CD4-positive, alpha-beta T cell treated with Interleukin-4 for 4 hours (primary cell): ENCODE data around the gene NTSR1.

Experiments used
- DNase-seq: peaks from one replicate; pipeline ENCODE4 v3.0.0-alpha.2; 2020

Gene NTSR1

DNA sequence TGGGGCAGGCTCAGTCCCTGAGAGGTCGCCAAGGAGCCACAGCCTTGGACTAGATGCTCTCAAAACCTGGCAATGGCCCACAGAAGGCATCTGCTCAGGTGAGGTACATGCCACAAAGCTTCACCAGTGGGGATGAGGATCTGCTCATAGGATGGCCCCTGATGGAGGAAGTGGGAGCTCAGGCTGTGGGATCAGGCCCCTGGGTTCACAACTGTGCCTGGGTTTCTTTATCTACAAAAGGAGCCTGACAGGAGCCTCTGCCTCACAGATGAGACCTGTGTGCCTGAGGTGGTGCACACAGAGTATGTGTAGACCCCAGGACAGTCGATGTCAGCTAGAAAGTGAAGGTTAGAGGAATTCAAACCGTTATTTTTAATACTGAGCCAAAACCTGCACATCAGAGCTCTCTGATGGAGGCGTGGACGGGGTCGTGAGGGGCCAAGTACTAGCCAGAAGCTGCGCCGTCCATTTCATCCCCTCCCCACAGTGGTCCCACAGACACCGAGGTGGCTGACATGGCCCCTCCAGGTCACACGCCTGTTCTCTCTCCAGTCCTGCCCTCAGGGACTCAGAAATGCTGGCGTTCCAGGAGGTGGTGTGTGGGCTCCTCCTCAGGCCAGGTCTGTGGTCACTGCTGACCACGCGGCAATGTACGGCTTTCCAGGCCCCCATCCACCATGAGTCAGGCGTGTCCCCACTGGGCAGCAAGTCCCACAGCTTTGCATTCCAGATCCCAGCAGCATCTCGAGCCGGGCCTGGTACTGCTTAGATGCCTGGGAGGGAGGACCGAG lies 33.3 kb downstream of the NTSR1 start:
- no peak for DNase-seq

DNA sequence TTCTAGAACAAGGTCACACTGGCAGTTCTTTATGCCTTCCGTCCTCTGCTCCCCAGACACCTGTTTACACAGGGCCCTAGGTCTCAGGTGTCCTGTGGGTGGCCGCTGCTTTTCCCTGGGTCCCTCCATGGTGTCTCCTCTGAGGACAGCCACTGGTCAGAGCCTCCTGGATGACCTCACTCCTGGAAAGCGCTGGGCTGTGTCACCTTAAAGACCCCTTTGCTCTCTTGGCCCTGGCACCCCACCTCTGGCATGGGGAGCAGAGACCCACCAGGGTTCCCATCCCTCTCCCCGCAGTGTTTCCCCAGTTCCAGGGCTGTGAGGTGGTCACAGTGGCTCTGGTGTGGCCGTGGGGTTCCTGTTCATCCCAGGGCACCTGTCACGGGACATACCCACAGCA lies 33.9 kb downstream of the NTSR1 start:
- DNase-seq: no peak

DNA sequence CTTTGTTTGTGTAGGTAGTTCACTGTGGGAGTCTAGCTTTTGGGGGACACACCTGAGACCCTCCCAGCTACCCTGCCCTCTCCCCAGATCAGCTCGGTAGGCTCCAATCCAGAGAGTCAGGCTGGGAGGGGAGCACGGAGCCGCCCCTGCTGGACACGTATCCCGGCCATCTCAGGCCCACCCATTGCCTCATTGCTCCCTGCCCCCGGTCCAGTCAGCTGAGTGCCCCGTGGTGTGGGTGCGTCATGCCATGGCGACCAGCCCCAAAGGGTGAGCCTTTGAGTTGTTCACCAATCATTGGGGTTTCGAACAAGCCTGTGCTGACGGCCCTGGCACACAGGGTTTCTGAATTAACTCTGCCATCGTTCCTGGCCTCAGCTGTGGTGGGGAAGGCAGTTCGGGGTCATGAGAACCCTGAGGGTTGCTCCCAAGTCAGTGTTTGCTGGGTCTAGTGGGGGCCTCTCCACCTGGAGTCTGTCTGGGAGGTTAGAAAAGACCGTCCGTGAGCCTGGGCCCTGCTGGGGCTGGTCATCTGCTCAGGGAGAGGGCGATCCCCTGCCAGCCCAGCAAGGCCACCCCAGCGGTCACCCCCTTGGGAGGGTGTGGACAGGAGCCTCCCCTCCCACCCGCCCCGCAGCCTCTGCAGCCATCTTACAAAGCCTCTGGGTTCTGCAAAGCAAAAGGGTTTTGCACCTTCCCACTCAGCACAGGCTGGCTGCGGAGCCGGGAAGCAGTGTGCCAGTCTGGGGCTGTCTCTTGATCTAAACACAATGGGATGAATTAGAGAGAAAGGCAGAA lies 34.5 kb downstream of the NTSR1 start:
- no peak for DNase-seq

DNA sequence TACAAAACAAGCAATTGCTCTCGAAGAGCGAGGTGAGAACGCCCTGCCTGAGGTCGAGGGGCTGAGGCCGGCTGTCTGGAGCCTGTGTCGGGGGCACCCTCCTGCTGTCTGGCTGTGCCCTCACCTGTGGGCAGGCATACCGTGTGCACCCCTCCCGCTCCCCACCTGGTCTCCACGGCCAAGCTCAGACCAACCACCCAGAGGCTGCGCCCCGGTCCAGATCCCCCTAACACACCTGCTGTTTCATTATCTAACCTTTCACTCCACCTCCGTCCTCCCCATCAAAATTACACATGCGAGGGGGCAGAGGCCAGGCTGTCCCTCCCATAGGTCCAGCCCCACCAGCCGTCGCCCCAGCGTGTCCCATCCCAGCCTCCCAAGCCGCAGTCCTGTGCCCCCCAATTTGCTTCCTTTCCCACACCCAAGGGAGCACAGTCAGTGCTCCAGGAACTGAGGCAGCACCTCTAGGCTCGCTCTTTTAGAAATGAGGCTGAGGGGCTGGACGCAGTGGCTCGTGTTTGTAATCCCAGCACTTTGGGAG lies 35.2 kb downstream of the NTSR1 start:
- DNase-seq: no peak

DNA sequence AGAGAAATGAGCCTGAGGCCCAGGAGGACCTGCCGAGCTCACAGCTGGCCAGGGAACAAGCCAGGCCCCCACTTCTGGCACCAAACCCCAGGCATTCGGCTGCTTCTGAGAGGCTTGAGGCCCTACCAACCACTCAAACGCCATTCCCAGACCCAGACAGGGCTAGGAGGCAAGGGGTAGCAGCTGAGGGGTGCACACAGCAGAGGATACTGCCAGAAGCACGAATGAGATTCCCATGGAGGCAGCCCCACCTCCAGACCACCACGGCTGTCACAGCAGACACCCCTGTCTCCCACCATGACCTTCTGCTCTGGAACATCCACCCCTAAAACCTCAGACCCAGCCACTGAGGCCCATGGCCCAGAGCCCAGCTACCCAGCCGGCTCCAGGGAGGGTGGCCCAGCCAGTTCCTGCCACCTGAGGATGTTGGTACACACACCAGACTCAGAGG lies 36.1 kb downstream of the NTSR1 start:
- DNase-seq: no peak

DNA sequence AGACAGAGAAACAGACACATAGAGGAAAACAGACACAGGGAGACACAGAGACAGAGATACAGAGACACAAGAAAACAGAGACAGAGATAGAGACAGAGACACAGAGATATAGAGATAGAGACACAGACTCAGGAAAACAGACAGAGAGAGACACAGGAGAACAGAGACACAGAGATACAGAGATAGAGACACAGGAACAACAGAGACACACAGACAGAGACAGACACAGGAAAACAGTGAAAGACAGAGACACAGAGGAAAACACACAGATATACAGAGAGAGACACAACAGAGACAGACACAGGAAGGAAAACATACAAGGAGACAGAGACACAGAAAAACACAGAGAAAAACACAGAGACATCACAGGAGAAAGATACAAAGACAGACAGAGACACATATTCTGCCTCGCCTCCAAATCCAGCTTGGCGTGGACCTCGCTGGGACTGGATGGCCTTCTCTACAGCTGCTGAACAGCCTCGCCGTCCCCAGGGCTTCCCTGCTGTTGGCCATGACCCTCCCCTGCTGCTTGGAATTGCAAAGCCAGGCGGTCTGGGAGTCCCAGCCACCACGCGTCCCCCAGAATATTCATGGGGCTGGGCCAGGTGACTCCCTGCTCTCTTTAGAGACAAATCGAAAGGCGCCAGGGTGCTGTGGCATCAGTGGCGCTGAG lies 36.8 kb downstream of the NTSR1 start:
- no peak for DNase-seq

DNA sequence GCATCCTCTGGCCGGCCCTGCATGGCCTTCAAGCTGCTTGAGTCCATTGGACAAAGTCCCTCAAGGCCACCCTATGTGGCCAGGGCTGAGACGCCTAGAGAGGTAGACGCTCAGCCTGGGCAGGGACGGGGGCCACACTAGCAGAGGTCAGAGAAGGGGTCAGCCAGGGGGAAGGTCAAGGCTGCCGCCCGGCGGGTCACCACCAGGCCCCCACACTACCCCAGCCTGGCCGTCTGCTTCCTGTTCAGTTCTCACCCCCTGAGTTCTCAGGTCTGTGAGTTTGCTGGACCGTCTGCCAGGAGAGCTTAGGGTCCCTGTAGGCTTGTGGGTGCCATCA lies 37.3 kb downstream of the NTSR1 start:
- DNase-seq: no peak

DNA sequence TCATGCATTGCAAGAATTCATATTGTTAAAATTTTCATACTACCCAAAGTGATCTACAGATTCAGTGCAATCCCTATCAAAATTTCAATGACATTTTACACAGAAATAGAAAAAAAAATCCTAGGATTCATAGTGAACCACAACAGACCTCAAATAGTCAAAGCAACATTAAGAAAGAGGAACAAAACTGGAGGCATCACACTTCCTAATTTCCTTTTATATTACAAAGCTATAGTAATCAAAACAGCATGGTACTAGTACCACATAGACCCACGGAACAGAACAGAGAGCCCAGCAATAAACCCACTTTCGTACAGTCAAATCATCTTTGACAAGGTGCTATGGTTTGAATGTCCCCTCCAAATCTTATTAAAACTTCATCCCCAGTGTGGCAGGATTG lies 39.7 kb downstream of the NTSR1 start:
- DNase-seq: no peak

DNA sequence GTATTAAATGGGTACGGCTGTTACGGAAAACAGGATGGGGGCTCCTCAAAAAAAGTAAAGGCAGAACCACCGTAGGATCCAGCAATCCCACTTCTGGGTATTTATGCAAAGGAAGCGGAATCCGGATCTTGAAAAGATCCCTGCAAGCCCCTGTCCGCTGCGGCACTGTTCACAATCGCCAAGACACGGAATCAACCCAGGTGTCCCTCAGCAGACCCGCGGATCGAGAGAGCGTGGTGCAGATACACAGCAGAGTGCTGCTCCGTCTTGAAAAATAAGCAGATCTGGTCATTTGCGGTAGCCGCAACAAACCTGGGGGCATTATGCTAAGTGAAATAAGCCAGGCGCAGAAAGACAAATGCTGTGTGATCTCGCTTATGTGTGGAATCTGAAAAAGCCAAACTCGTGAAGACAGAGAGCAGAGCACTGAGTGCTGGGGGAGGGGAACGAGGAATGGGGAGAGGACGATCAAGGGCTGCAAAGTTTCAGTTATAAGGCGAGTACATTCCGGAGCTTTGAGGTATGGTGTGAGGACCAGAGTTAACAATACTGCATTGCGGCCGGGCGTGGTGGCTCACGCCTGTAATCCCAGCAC lies 41.3 kb downstream of the NTSR1 start:
- no peak for DNase-seq

DNA sequence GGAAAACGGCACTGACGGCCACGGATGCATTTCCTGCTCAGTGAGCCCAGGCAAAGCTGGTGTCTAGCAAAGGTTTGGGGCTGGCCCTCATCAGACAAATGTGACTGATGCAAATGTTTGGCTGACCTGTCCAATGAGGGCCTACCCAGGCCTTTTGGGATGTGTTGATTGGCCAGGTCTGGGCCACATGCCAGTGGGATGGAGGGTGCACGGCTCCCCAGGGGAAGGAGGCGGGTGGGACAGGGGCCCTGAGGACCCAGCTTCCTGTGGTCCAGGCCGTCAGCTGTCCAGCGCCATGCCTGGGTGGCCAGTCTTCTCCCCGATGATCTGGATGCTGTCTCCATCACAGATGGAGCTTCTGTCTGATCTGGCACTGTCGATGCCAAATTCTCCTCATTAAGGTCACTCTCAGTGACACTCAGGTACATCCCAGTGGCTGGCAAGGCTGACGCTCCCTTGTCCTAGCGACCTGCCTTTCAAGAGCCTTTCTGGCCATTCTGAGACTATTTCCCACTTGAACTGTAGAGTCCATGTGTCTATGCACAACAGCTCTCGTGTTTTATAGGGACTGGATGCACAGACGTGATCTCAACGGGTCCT lies 43.0 kb downstream of the NTSR1 start:
- no peak for DNase-seq

DNA sequence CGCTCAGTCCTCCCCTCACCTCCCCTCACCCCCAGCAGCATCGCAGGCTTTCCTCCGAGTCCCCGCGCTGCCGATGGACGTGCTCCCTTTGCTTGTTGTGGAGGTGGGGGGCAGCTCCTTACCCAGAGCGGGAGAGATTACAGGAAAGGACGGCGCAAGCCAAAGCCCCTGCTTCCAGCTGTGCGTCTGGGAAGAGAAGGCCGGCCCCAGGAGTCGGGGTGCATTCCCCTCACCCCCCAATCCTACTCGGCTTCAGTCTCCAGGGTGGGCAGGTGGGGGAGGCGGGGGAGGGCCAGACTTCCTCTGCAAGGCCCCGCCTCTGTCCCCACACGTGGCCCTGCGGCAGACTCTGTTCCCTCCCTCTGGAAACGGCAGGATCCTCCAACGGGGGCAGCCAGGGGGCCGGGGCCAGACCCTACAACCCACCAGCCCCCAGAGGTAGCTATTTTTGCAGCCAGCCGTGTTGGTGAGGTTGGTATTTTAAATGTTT lies 43.6 kb downstream of the NTSR1 start:
- DNase-seq: no peak

DNA sequence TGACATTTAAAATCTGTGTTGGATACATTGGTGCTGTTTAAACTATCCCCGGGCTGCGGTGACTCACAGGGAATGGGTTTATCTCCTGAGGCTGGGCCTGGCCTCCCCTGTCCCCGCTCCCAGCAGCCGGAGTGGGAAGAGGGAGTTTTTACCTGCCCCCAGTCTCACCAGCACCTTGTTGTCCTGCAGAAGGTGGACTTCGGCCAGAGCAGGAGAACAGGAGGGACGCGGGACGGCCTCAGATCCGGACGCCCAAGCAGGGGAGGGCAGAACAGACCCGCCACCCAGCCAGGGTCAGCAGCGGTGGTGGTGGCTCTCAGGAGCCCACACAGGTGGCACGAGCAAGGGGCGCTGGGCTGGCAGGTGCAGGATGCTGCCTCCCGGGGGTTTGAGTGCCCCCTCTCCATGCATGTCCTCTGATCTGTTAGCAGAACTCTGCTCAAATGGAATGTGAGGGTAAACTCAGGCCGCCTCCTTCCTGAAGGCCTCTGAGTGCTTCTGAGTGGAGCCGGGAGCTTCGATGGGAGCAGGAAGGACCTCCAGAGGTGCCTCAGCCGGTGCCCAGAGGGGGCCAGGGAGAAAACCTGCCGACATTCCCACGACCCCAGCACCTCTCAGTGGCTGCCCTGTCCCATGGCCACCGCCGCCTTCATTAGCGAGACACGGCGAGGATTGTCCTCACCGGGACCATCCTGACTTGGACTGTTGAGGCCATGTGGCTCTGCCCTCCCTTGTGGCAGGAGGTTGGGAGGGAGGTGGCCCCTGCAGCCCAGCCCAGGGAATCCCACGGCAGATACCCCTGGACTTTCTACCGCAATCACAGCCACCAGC lies 44.2 kb downstream of the NTSR1 start:
- DNase-seq: no peak

DNA sequence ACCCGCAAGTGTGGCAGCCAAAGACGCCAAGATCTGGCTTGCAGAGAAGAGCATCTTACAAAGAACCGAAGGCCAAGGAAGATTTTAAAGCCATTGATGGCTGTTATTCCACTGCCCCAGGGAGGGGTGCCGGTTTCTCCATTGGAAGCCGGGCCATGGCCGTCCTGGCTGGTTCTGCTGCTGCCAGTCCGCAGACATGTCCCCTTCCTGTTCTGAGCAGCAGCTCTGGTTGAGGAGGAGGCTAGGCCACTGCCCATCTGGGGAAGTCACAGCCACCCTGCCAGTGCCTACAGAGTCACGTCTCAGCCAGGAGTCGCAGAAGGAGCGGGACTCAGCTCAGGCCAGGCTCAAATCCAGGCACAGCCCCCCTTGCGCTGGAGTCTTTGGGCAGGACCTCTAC lies 45.0 kb downstream of the NTSR1 start:
- no peak for DNase-seq

DNA sequence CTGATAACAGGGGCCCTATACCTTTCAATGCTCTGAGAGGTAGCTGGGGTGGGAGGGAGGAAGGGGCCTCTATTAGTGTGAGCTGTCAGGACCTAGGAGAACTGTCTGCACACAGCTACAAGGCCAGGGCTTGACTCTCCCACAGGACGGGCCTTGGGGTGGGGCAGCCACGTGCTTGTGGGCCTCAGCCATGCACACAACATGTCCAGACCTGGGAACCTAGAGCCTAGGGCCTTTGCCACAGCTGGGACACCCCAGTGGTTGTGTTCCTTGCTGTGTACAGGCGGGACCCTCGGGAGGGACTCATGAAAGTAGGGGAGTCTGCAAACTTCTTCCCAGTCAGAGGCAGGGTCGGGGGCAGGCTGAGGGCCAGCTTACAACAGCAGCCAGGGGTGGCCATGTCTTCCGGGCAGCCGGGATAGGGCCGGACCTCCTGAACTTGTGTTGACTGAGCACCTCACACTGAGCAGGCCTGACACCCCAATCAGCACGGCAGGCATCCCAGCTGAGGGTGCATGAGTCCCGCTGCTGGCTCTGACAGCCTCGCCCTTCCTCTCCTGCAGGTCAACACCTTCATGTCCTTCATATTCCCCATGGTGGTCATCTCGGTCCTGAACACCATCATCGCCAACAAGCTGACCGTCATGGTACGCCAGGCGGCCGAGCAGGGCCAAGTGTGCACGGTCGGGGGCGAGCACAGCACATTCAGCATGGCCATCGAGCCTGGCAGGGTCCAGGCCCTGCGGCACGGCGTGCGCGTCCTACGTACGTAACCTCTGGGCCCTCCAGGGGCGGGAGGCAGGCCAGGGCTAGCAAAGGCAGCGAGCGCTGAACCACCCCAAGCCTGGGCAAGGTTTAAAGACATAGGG lies 45.7 kb downstream of the NTSR1 start:
- no peak for DNase-seq

DNA sequence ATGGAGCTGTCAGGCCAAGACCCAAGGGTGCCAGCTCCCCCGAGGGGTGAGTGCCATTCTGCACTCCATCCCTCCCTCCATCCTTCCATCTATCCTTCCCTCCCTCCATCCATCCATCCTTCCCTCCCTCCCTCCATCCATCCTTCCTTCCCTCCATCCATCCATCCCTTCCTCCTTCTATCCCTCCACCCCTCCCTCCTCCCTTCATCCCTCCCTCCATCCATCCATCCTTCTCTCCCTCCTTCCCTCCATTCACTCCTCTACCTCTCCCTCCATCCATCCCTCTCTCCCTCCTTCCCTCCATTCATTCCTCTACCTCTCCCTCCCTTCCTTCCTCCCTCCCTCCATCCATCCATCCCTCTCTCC lies 46.3 kb downstream of the NTSR1 start:
- DNase-seq: no peak

DNA sequence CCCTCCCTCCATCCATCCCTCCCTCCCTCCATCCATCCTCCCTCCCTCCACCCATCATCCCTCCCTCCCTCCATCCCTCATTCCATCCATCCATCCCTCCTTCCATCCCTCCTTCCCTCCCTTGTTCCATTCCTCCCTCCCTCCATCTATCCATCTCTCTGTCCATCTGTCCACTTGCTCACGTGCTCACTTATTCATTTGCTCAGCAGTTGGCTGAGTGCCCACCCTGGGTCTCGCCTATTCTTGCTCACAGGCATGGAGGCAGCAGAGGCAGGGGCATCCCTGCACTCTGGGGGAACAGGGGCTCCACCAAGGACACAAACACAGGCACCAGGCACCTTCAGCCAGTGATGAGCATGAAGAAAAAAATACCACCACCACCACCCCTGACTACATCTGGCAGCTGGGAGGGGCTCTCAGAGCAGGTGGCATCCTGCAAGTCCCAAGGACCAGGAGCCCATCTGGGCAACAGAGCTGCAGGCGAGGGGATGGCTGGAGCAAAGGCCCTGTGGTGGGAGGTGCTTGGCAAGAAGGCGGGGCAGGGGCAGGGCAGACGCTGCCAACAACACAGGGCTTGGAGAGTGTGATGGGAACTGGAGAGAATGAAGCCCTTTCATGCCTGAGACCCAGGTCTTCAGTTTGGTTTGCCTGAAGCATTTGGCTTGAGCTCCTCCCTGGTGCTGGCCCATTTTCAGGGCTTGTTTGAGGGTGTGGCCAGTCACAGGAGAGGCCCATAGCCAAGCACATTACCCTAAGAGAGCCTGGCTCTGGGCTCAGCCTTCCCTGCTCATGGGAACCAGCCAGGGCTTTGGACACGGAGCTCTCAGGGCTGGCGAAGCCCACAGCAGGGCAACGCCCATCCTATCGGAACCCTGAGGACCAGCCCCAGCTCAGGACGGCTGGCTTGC lies 47.4 kb downstream of the NTSR1 start:
- DNase-seq: no peak

DNA sequence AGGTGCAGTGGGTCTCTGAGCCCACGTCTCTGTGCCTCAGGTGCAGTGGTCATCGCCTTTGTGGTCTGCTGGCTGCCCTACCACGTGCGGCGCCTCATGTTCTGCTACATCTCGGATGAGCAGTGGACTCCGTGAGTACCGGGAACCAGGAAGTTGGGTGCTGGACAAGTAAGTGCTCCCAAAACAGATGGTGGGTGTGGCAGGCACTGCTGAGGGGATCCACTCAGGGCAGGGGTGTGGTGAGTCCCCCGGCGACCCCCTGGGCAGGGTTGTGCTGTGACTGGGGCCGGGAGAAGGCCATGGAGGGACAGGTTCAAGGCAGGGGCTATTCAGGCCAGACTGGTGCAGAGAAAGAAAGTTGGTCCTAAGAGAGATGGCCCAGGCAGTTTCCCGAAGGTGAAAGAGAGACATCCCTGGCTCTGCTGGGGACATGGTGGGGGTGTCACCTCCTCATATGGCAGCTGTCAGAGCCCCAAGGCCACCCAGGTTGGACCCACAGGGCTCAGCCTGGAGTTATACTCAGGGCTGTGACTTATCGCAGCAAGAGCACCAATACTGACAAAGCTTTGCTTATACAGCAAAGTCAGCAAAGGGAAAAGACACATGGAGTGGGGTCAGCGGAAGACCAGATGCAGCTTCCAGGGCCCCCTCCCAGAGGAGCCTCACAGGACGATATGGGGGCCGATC lies 49.7 kb downstream of the NTSR1 start:
- DNase-seq: no peak

DNA sequence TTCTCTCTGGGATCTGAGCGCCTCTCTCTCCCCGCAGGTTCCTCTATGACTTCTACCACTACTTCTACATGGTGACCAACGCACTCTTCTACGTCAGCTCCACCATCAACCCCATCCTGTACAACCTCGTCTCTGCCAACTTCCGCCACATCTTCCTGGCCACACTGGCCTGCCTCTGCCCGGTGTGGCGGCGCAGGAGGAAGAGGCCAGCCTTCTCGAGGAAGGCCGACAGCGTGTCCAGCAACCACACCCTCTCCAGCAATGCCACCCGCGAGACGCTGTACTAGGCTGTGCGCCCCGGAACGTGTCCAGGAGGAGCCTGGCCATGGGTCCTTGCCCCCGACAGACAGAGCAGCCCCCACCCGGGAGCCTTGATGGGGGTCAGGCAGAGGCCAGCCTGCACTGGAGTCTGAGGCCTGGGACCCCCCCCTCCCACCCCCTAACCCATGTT lies 51.4 kb downstream of the NTSR1 start:
- no peak for DNase-seq

DNA sequence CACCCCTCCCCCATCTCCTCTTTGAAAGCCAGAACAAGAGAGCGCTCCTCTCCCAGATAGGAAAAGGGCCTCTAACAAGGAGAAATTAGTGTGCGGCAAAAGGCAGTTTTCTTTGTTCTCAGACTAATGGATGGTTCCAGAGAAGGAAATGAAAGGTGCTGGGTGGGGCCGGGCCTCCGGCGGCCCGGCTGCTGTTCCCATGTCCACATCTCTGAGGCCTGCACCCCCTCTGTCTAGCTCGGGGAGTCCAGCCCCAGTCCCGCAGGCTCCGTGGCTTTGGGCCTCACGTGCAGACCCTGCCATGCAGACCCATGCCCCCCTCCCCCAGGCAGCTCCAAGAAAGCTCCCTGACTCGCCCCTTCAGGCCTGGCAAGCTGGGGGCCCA lies 51.8 kb downstream of the NTSR1 start:
- no peak for DNase-seq
